CD8-positive, alpha-beta memory T cell (primary cell): ENCODE data around the gene RTKN2. TPM values are rescaled to one million over a fixed set of nuclear protein-coding genes. Genes with fewer than 3 reads are reported as not detected.

Experiments used
- CTCF ChIA-PET: fragments of 350-600 bp; sonication (Branson Sonifier 250); formaldehyde crosslinking; loops from one replicate; lab custom pipeline; 2021; ENCODE audit warnings: antibody characterized with exemption; lab: Charles Lee
- POLR2A ChIA-PET: fragments of 350-600 bp; sonication (Branson Sonifier 250); formaldehyde crosslinking; loops from one replicate; lab custom pipeline; 2021; ENCODE audit warnings: antibody characterized with exemption; lab: Charles Lee
- DNase-seq, 5 donors: peaks; one replicate each; pipeline versions ENCODE4 v3.0.0 to v3.0.0-alpha.2; 2020 to 2022; ENCODE audit warnings: mixed read lengths in 1 of 5
- H3K27ac ChIP-seq: one replicate; pipeline ENCODE4 v1.7.0; 2013; ENCODE audit warnings: low read depth, mild to moderate bottlenecking, low read length, moderate library complexity
- H3K27me3 ChIP-seq: 2 replicates; pipeline ENCODE4 v1.7.0; 2013; ENCODE audit warnings: low read length, mild to moderate bottlenecking; ENCODE audit not compliant: insufficient read depth, poor library complexity, severe bottlenecking
- H3K36me3 ChIP-seq: 2 replicates; pipeline ENCODE4 v1.7.0; 2013; ENCODE audit warnings: mild to moderate bottlenecking, low read length, moderate library complexity; ENCODE audit not compliant: insufficient read depth
- H3K4me1 ChIP-seq: 2 replicates; pipeline ENCODE4 v1.7.0; 2013; ENCODE audit warnings: mild to moderate bottlenecking, low read length, moderate library complexity; ENCODE audit not compliant: insufficient read depth
- H3K4me3 ChIP-seq: 2 replicates; pipeline ENCODE4 v1.7.0; 2013; ENCODE audit warnings: mild to moderate bottlenecking, low read length
- H3K9me3 ChIP-seq: 2 replicates; pipeline ENCODE4 v1.7.0; 2013; ENCODE audit warnings: mild to moderate bottlenecking, low read length
- H3K27ac Mint-ChIP-seq, 8 donors: one replicate each; pipeline ENCODE4 v1.8.0; 2020 to 2021; ENCODE audit warnings: mixed read lengths in 8 of 8, mild to moderate bottlenecking in 6 of 8, inconsistent platforms in 3 of 8, moderate library complexity in 3 of 8
- H3K27me3 Mint-ChIP-seq, 2 donors: one replicate each; pipeline ENCODE4 v1.8.0; 2020 to 2021; ENCODE audit warnings: mixed read lengths in 2 of 2, mild to moderate bottlenecking in 1 of 2, moderate library complexity in 1 of 2
- H3K36me3 Mint-ChIP-seq, 3 donors: one replicate each; pipeline ENCODE4 v1.8.0; 2020 to 2021; ENCODE audit warnings: mixed read lengths in 3 of 3, inconsistent platforms in 1 of 3, mild to moderate bottlenecking in 1 of 3
- H3K4me1 Mint-ChIP-seq, 3 donors: one replicate each; pipeline ENCODE4 v1.8.0; 2020 to 2021; ENCODE audit warnings: mixed read lengths in 3 of 3, inconsistent platforms in 1 of 3, mild to moderate bottlenecking in 1 of 3
- H3K4me3 Mint-ChIP-seq, 7 donors: one replicate each; pipeline ENCODE4 v1.8.0; 2020 to 2021; ENCODE audit warnings: mixed read lengths in 7 of 7, mild to moderate bottlenecking in 6 of 7, moderate library complexity in 4 of 7, inconsistent platforms in 2 of 7
- H3K9me3 Mint-ChIP-seq, 5 donors: one replicate each; pipeline ENCODE4 v1.8.0; 2020 to 2022; ENCODE audit warnings: mixed read lengths in 5 of 5, mild to moderate bottlenecking in 3 of 5, moderate library complexity in 2 of 5, inconsistent platforms in 1 of 5
- polyA plus RNA-seq: library from polyadenylated mRNA; unstranded; fragments of 300-500 nt; fragmentation: Illumina TruSeq; gene quantifications from one replicate; pipeline ENCODE4 v1.2.3, GENCODE V29; 2021
- total RNA-seq, 2 experiments: library from RNA; stranded (reverse); gene quantifications; one replicate each; pipeline ENCODE4 v1.2.3, GENCODE V29; 2021

The RTKN2 gene
- total and polyA plus RNA-seq, 3 experiments from 2014 or later, result 1.6 to 1.9 (median 1.7) TPM

DNA sequence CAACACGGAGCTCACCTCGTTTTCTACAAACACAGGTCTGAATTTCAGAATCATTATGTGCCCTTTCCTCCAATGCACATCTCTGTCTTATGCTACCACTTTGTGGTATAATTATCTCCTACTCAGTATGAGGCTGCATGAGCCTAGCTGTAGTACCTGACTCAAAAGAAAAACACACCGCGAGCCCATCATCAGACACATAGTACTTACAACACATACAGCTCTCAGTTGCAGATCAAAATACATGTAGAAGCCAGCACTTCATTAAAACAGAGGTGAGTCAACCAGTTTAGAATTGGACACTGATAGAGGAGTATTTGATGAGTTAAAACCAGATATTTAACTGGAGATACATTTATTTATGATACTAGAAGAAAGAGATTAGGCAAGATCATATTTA is 1.4 kb upstream of the RTKN2 start:
- Histone ChIP-seq H3K4me1 (peaks cover 8% of the 10 kb centered on the region), H3K27me3 (peaks cover 5% of the 10 kb centered on the region), H3K36me3 (no peaks in the 10 kb centered on the region), H3K27ac (no peak overlapping the region), H3K4me3 (no peak overlapping the region), H3K9me3 (no peaks in the 10 kb centered on the region)
- no peak overlapping the region for H3K27ac Mint-ChIP-seq
- DNase-seq, result no peak
- peaks cover 8 to 14% of the 10 kb centered on the region in 2 donors for H3K27me3 Mint-ChIP-seq
- ChIA-PET POLR2A (no interaction called here), CTCF (no interaction called here)
- H3K36me3 Mint-ChIP-seq, result no peaks in the 10 kb centered on the region
- peaks cover 9 to 12% (median 9%) of the 10 kb centered on the region in 3 donors for H3K4me1 Mint-ChIP-seq
- H3K9me3 Mint-ChIP-seq, result no peaks in the 10 kb centered on the region
- H3K4me3 Mint-ChIP-seq, result peak overlapping the region in 4 of 7 donors; percentile 8 to 87 (median 46)

DNA sequence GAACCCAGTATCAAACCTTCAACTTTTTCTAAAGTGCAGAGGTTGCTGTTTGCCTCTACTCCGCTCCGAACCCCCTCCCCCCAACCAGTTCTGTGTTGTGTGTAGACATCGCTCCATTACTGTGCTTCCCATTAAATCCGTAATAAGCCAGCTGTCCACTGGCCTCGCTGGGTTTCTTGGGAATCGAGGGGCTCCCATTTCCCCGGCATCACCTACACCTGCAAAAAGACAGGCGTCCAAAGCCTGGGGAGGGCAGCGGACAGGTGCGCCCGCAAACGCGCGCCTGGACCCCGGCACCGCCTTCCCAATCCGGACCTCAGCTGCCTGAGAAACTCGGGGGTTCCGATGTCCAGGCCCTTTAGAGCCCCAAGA is 631 bp downstream of the RTKN2 start:
- ChIA-PET CTCF (interaction anchor here (1.6 kb wide), 1 partner anchor 169 kb away, joined by 4 read pairs; no protein-coding TSS in a partner anchor), POLR2A (no interaction called here)
- peaks cover 10 to 13% (median 12%) of the 10 kb centered on the region in 3 donors for H3K4me1 Mint-ChIP-seq
- Histone ChIP-seq H3K4me1 (peaks cover 8% of the 10 kb centered on the region), H3K36me3 (no peaks in the 10 kb centered on the region), H3K9me3 (no peaks in the 10 kb centered on the region), H3K4me3 (peak overlapping the region; percentile 81), H3K27me3 (peaks cover 5% of the 10 kb centered on the region), H3K27ac (no peak overlapping the region)
- H3K9me3 Mint-ChIP-seq, result no peaks in the 10 kb centered on the region
- peaks cover 8 to 14% of the 10 kb centered on the region in 2 donors for H3K27me3 Mint-ChIP-seq
- H3K4me3 Mint-ChIP-seq, result peak overlapping the region; percentile 58 to 91 (median 83)
- no peak overlapping the region for H3K27ac Mint-ChIP-seq
- DNase-seq, result no peak
- H3K36me3 Mint-ChIP-seq, result no peaks in the 10 kb centered on the region

DNA sequence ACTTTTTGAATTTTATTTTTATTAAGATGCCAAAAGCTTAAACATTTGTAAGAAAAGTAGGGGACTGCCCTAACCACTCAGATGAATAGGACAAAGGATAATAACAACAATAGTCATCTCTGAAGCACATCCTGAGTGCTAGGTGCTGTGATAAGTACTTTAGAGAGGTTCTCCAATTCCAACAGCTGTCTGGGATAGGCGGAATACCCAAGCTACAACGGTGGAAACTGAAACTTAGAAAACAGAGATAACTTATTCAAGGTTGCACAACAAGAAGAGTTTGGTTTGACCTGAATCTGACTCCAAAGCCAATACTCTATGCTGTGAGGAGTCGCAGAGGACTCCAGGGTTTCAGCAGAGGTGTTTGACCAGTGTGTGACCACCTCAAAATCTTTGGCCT is 2.0 kb downstream of the RTKN2 start:
- Mint-ChIP-seq H3K36me3 (no peaks in the 10 kb centered on the region), H3K9me3 (no peaks in the 10 kb centered on the region), H3K27me3 (peaks cover 8 to 14% of the 10 kb centered on the region in 2 donors), H3K4me3 (peak overlapping the region in 1 of 7 donors; percentile 58), H3K27ac (no peak overlapping the region), H3K4me1 (peaks cover 10 to 13% (median 12%) of the 10 kb centered on the region in 3 donors)
- no peak overlapping the region for H3K27ac ChIP-seq
- ChIA-PET POLR2A (no interaction called here), CTCF (interaction anchor here (1.0 to 1.7 kb wide), 2 partner anchors 182 to 228 kb away, joined by 3 to 5 read pairs; no protein-coding TSS in a partner anchor)
- no peak for DNase-seq
- peaks cover 5% of the 10 kb centered on the region for H3K27me3 ChIP-seq
- no peak overlapping the region for H3K4me3 ChIP-seq
- H3K4me1 ChIP-seq, result peaks cover 8% of the 10 kb centered on the region
- no peaks in the 10 kb centered on the region for H3K36me3 ChIP-seq
- H3K9me3 ChIP-seq, result no peaks in the 10 kb centered on the region

DNA sequence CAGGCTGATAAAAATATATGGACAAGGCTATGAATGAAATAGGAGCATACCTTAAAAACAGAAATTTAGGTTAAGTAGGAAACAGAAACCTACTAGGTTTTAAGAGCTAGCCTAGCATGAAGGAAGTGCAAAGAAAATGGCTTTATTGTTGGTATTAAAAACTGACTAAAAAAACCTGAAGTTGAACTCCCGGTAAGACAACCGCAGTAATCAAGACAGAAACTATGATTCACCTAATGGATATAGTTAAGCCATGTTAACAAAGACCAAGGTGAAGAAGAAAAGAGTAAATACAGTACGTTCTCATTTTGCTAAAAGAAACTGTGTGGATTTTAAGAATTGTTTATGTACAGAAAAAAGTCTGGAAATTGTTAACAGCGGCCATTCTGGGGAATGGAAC is 2.5 kb downstream of the RTKN2 start:
- ChIA-PET POLR2A (no interaction called here), CTCF (interaction anchor here (1.0 to 2.2 kb wide), 3 partner anchors 13 to 227 kb away, joined by 3 to 7 read pairs (median 5); no protein-coding TSS in a partner anchor)
- Mint-ChIP-seq H3K27ac (no peak overlapping the region), H3K9me3 (no peaks in the 10 kb centered on the region), H3K27me3 (peaks cover 8 to 14% of the 10 kb centered on the region in 2 donors), H3K36me3 (no peaks in the 10 kb centered on the region), H3K4me1 (peaks cover 10 to 13% (median 12%) of the 10 kb centered on the region in 3 donors), H3K4me3 (no peak overlapping the region)
- H3K27ac ChIP-seq, result no peak overlapping the region
- H3K9me3 ChIP-seq, result no peaks in the 10 kb centered on the region
- DNase-seq, result no peak
- peaks cover 8% of the 10 kb centered on the region for H3K4me1 ChIP-seq
- H3K4me3 ChIP-seq, result no peak overlapping the region
- H3K27me3 ChIP-seq, result peaks cover 5% of the 10 kb centered on the region
- H3K36me3 ChIP-seq, result no peaks in the 10 kb centered on the region

DNA sequence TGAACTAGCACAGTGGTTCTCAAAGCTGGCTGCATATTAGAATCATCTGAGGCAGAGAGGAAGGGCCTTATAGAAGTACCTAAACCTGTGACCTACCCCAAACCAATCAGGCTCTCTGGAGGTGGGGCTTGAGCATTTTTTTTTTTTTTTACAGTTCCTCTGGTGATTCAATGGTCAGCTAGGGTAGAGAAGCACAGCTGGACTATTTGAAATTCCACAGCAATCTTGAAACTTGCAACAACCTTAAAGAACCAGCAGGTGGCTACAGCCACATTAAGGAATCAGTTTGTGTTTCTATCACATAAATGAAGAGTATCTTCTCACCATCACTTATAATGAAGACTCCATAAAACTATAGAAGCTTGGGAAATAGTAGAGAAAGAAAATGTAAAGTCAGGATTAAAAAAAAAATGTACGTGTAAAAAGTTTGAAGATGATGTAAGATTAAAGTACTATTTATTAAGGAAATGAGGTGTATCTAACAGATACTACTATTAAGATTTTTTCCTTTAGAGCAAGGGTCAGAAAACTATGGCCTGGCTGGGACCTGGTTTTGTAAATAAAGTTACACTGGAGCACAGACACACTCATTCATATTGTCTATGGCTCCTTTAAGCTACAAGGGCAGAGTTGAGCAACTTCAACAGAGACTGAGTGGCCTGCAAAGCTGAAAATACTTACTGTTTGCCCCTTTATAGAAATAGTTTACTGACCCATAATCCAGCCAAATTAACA is 3.8 kb downstream of the RTKN2 start:
- ChIA-PET POLR2A (no interaction called here), CTCF (interaction anchor here (0.8 to 2.2 kb wide), 9 partner anchors 12 to 368 kb away, joined by 3 to 7 read pairs (median 3); no protein-coding TSS in a partner anchor)
- no peaks in the 10 kb centered on the region for H3K36me3 Mint-ChIP-seq
- no peak for DNase-seq
- H3K27me3 Mint-ChIP-seq, result peaks cover 8 to 15% of the 10 kb centered on the region in 2 donors
- no peaks in the 10 kb centered on the region for H3K9me3 ChIP-seq
- no peak overlapping the region for H3K27ac ChIP-seq
- no peaks in the 10 kb centered on the region for H3K36me3 ChIP-seq
- H3K4me1 Mint-ChIP-seq, result peaks cover 10 to 13% (median 12%) of the 10 kb centered on the region in 3 donors
- peaks cover 5% of the 10 kb centered on the region for H3K27me3 ChIP-seq
- H3K4me3 ChIP-seq, result no peak overlapping the region
- H3K9me3 Mint-ChIP-seq, result no peaks in the 10 kb centered on the region
- H3K27ac Mint-ChIP-seq, result no peak overlapping the region
- H3K4me1 ChIP-seq, result peaks cover 8% of the 10 kb centered on the region
- peak overlapping the region in 1 of 7 donors; percentile 19 for H3K4me3 Mint-ChIP-seq

DNA sequence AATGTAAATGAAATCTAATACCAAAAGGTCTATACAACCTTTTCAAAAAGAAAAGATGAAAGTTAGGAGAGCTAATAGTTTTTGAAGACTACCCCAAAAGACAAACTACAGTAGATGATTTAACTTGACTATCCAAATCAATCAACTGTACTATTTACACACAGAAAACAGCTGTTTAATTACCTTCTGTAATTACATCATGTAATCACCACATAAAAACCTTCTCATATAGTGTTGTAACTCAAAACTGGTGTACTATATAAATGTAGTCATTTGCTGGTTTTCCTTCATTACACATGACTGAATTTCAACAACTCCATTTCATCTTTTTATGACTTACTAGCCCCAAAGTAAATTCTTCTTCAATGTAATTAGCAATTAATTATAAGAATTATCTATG is 4.5 kb downstream of the RTKN2 start:
- H3K27me3 Mint-ChIP-seq, result peaks cover 5 to 16% of the 10 kb centered on the region in 2 donors
- peaks cover 6 to 8% (median 8%) of the 10 kb centered on the region in 3 donors for H3K4me1 Mint-ChIP-seq
- DNase-seq, result no peak
- H3K9me3 Mint-ChIP-seq, result no peaks in the 10 kb centered on the region
- H3K36me3 Mint-ChIP-seq, result no peaks in the 10 kb centered on the region
- H3K27me3 ChIP-seq, result peaks cover 3% of the 10 kb centered on the region
- no peak overlapping the region for H3K27ac ChIP-seq
- H3K9me3 ChIP-seq, result no peaks in the 10 kb centered on the region
- POLR2A ChIA-PET, result no interaction called here
- H3K27ac Mint-ChIP-seq, result no peak overlapping the region
- H3K36me3 ChIP-seq, result no peaks in the 10 kb centered on the region
- CTCF ChIA-PET, result interaction anchor here (0.7 to 2.2 kb wide), 6 partner anchors 11 to 367 kb away, joined by 3 to 7 read pairs (median 4); no protein-coding TSS in a partner anchor
- H3K4me1 ChIP-seq, result peaks cover 2% of the 10 kb centered on the region
- H3K4me3 ChIP-seq, result no peak overlapping the region
- H3K4me3 Mint-ChIP-seq, result no peak overlapping the region

DNA sequence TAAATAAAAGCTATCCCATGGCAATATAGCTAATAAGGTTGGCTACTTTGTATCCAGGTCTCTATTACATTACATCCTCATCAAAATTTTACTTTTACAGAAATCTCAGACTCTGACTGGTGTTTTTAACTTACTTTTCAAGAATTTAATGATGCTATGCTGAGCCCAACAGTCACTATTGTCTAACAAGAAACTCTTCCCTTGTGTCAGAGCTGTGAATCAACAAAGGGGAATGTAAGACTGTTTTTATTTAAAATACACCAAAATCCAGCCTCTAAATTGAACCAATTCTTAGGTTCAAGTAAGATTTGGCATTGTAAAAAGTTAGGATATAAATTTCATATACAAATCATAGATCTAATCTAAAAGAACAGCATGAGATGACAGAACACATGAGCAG is 7.0 kb downstream of the RTKN2 start:
- no peak overlapping the region for H3K27ac Mint-ChIP-seq
- POLR2A ChIA-PET, result no interaction called here
- H3K4me1 ChIP-seq, result no peaks in the 10 kb centered on the region

DNA sequence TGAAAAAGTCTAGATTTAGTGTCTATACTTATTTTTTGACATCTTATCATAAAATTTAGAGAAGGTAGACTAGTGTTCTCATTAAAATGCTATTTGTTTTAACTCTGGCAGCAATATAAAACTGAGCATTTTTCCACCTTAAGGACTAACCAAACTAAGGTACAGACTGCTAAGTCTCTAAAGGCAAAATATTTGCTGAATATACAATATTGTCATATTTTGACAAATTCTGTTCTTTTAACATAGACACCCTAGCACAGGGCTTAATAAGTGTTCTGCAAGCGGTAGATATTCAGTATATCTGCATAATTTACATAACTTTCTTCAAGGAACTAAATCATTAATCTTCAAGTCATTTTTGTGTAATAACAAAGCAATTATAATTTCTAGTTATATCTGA is 8.6 kb downstream of the RTKN2 start:
- no peaks in the 10 kb centered on the region for H3K9me3 Mint-ChIP-seq
- CTCF ChIA-PET, result interaction anchor here (1.0 kb wide), 1 partner anchor 363 kb away, joined by 3 read pairs; no protein-coding TSS in a partner anchor
- Histone ChIP-seq H3K27me3 (no peaks in the 10 kb centered on the region), H3K36me3 (no peaks in the 10 kb centered on the region), H3K27ac (no peak overlapping the region), H3K4me1 (no peaks in the 10 kb centered on the region), H3K9me3 (no peaks in the 10 kb centered on the region), H3K4me3 (no peak overlapping the region)
- H3K4me1 Mint-ChIP-seq, result peaks cover 0 to 4% (median 1%) of the 10 kb centered on the region in 3 donors
- no peak overlapping the region for H3K27ac Mint-ChIP-seq
- POLR2A ChIA-PET, result no interaction called here
- no peaks in the 10 kb centered on the region for H3K36me3 Mint-ChIP-seq
- DNase-seq, result no peak
- no peak overlapping the region for H3K4me3 Mint-ChIP-seq
- peaks cover 0 to 7% of the 10 kb centered on the region in 2 donors for H3K27me3 Mint-ChIP-seq

More for the DNA sequence above, 7.0 kb downstream of the RTKN2 start:
- CTCF ChIA-PET, result interaction anchor here (1.4 kb wide), 1 partner anchor 16 kb away, joined by 3 read pairs; no protein-coding TSS in a partner anchor
- Histone ChIP-seq H3K27me3 (no peaks in the 10 kb centered on the region), H3K9me3 (no peaks in the 10 kb centered on the region), H3K27ac (no peak overlapping the region), H3K36me3 (no peaks in the 10 kb centered on the region), H3K4me3 (no peak overlapping the region)
- H3K4me3 Mint-ChIP-seq, result no peak overlapping the region
- H3K27me3 Mint-ChIP-seq, result peaks cover 0 to 7% of the 10 kb centered on the region in 2 donors
- H3K36me3 Mint-ChIP-seq, result no peaks in the 10 kb centered on the region
- no peak for DNase-seq
- H3K4me1 Mint-ChIP-seq, result peaks cover 0 to 4% (median 1%) of the 10 kb centered on the region in 3 donors
- H3K9me3 Mint-ChIP-seq, result no peaks in the 10 kb centered on the region
